Embryonic facial prominence (tissue), 1 donor: ENCODE data around the gene SEC11A.
A peak's percentile ranks its signal among the peaks of the same experiment; 100 is the strongest.

Source experiments
- DNase-seq: peaks from one replicate; pipeline ENCODE4 v3.0.0-alpha.2; 2016; ENCODE audit errors: extremely low spot score

SEC11A gene

DNA sequence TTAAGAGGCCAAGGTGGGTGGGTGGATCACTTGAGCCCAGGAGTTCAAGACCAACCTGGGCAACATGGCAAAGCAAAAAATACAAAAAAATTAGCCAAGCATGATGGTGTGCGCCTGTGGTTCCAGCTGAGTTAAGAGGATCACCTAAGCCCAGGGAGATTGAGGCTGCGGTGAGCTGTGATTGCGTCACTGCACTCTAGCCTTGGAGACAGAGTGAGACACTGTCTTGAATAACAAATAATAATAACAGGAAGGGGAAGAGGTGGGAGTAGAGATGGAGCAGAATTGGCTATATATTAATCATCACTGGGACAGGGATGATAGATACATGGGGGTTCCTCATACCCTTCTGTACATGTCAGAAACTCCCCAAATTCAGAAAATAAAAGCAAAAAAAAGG is 34.1 kb downstream of the SEC11A start:
- no peak for DNase-seq

DNA sequence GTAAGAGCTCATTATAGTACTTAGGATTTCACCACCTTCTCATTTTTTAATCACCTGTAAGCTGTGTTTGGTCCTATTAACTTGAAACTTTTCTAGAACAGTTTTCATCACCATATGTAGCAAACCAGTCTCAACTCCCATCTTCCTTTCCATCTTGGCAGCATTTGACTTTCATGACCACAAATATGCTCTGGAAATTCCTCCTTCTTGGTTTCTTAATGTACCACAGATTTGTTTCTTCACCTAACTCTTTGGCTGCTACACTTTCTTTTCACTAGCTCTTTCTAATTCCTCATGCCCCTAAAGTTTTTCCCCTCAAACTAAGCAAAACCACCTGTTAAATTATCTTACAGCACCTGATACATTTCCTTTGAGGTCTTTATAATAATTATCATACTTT is 44.7 kb downstream of the SEC11A start:
- DNase-seq: peak; percentile 37

DNA sequence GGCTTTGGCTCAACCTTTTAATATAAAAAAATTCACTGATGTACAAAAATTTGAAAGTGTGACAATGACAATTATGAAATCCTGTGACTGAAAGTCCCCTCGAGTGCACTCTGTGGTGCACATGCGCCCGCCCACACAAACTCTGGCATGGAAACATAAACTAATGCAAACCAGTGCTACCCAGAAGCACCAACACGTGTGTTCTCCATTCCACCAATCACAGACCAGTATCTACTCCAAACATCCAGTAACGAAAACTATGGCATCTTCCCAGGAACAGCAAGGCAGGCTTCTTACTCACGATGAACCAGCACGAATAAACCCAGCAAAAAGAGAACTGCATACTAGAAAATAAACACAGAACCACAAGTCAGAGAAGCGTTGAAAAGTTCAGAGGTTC is 46.2 kb downstream of the SEC11A start:
- no peak for DNase-seq

- DNase-seq: no peak
Measured at GRCh38 chr15:84668221-84668982, 47.5 kb downstream of the SEC11A start.

DNA sequence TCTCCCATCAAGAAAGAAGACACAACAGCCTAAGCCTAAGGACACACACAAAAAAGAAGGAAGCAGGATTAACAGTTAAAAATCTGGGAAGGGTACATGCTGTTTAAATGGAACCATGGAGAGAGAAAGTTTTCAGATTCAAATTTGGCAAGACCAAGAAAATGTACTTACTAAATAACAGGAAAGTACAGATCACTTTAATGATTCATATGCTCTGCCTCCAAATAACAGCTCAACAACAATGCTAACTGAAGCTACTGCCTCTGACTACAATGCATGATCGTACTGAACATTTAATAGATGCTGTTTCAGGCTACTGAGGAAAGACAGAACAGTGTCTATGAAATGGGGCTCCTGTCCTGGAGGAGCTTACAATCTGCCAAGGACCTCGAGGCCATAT is 49.6 kb downstream of the SEC11A start:
- DNase-seq: no peak

DNA sequence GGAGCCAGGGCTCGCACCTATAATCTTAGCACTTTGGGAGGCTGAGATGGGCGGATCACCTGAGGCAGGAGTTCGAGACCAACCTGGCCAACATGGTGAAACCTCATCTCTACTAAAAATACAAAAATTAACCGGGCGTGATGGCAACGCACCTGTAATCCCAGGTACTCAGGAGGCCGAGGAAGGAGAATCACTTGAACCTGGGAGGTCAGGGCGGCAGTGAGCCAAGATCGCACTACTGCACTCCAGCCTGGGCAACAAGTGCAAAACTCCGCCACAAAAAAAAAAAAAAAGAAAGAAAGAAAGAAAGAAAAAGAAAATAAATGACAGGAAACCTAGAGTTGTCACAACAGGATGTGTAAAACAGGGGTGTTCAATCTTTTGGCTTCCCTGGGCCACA is 54.9 kb downstream of the SEC11A start:
- no peak for DNase-seq

GRCh38 chr15:84659904-84660781 is 55.8 kb downstream of the SEC11A start:
- no peak for DNase-seq

GRCh38 chr15:84658788-84659411 is 57.0 kb downstream of the SEC11A start:
- DNase-seq: no peak

- no peak for DNase-seq
Measured at GRCh38 chr15:84658080-84658787, 57.7 kb downstream of the SEC11A start, which contains the start of gene NMB. TSS of gene NMB (minus strand) at chr15:84658199. CDS start at chr15:84658152, 47 bp downstream.

DNA sequence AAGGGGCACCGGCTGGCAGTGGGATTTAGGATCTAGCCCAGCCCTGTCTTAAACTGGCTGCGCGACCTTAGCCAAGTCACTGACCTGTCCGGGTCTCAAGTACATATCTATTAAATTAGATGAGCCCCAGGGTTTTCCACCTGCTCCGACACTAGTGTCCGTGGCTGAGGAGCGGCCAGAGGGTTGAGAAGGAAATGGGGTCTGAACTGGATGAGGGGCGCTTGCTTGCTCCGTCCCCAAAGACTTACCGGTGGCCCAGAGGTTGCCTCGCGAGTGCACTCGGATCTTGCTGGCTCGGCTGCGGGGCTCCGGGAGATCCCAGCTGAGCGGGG is 58.2 kb downstream of the SEC11A start:
- no peak for DNase-seq

GRCh38 chr15:84656972-84657371 is 59.0 kb downstream of the SEC11A start:
- DNase-seq: no peak

GRCh38 chr15:84654689-84655453 is 61.1 kb downstream of the SEC11A start:
- DNase-seq: peak; percentile 54

DNA sequence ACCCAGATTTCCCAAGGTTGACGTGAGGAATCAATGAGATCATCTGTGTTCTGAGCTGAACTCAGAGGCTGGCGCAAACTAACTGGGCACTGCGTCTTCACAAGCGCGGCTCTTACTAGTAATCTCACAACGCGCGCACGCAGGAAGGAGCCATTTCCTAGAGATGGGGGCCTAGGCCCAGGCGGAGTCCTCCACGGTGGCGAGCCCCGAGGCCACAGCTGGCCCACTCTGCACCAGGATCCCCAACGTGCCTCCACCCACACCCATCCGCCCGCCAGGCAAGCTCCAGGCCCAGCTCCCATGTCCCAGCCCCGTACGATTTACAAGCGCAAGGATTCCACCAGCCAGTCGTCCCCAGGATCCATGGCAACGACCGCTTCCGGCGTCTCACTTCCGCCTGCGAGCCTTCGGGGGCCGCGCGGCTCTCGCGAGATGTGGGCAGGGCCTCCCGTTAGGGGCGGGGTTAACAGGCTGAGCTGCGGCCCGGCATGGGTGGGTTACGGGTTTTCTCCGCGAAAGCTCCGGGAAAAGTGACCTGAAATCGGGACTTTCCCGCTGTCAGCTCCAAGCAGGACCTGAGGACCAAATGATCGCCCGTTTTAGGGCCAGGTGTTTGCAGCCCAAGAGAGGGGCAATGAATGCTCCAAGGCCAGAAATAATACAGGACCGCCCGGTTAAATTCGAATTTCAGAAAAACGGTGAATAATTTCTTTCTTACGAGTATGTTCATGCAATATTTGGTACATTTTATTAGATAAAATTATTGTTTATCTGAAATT is 61.8 kb downstream of the SEC11A start, which contains the start of gene WDR73:
TSS of gene WDR73 (minus strand) at position 374 of the 779 bp plus-strand sequence. CDS start at position 365, 9 bp downstream.
- peak; percentile 93 for DNase-seq

DNA sequence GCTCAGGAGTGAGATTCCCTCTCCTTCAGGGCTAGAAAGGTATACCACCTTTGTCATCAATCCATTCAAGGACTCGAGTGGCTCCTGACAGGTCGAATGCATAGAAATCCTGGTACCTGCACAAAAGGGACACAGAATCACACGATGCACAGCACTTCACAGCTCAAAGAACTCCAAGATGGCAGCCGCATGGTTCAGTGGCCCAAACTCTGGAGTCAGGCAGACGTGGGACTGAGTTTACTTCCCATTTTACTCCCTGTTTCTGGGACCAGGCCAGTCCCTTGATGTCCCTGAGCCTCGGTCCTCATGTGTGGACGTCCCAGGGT is 62.4 kb downstream of the SEC11A start:
- DNase-seq: no peak

DNA sequence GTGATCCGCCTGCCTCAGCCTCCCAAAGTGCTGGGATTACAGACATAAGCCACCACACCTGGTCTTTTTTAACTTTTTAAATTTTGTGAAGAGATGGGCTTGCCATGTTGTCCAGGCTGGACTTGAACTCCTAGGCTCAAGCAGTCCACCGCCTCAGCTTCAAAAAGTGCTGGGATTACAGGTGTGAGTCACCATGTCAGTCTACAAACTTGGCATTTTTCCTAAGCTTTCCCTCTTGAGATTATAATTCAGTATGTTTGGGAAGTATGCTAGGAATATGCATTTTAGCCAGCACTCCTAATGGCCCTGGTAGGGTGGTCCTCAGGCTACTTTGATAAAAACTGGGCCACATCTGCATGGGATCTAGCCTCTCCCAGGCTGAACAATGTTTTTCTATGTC is 66.2 kb downstream of the SEC11A start:
- no peak for DNase-seq

DNA sequence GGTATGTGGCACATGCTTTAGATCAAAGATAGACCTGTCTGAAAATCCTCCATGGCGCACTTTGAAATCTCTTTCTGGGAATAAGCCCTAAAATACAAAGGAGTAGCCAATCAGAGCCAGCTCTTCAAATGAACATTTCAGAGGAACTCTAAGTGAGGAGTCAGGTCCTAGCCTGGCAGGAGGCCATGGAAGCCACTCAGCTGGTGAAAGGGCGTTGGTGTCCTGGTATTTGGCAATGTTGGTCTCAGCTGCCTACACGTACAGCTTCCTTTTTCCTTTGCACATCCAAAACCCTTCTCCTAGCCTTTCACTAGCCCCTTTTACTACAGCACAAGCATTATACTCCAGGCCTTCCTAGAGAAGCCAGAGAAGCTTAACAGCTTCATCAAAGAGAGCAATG is 67.4 kb downstream of the SEC11A start:
- DNase-seq: no peak

DNA sequence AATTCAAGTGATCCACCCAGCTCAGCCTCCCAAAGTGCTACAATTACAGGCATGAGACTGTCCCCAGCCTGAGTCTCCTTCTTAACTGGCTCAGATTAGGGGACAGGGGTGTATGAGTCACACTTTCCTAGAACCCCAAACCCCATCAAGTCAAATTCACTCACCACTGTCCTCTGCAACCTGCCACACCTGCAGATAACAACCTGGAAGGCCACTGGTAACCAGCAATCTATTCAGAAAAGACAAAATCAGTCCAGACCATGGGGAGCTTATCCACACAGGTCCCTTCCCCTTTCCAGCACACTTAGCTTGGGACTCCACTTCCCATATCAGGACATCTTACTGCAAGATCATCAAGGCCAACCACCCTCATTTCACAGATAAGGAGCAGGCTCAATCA is 68.2 kb downstream of the SEC11A start:
- DNase-seq: no peak

DNA sequence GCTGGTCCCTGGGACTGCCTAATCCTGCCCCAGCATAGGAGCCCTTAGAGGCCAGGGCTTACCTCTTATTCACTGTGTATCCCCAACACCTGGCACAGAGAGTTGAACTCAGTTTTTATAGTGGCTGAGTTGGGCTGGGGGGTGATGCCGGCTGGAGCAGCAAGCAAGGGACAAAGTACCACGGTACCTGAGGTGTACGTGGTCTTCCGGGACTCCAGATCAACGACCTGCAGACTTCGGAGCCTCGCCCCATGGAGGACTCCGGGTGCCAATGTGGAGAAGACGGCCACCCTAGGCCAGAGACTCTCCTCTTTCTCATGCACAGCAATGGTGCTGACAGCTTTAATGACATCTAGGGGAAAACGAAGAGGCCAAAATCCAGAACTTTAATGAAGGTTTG is 69.9 kb downstream of the SEC11A start:
- no peak for DNase-seq

GRCh38 chr15:84645496-84645895 is 70.4 kb downstream of the SEC11A start:
- no peak for DNase-seq

DNA sequence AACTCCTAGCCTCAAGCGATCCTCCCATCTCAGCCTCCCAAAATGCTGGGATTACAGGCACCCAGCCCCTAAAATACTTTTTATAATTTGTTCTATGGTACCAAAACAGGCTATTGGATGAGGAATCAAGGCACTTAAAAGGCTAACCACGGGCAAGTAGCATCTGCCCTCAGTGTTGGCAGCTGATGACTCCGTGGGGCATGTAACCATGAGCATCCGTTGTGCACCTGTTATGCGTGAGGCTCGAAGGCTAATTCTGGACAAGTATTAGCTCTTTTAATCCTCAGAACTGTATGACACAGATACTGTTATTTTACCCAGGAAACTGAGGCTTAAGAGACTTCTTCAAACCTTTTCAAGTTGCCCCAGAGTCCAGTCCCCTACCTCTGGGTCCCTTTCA is 72.1 kb downstream of the SEC11A start:
- no peak for DNase-seq
